HuH-7.5 (cell line): Measurements from ENCODE around the gene APLP1.
A peak's percentile ranks its signal among the peaks of the same experiment; 100 is the strongest.
"Not testable (repeated sequence)": the region's sequence is repeated elsewhere in the genome, so short reads cannot be mapped to it uniquely, and the experiment has no call there.

Experiments used
- DNase-seq: peaks from one replicate; pipeline ENCODE4 v3.0.0; 2011; ENCODE audit warnings: low spot score

The APLP1 gene

GRCh38 chr19:35852029-35852780 lies 16.2 kb upstream of the APLP1 start, which contains the start of gene NPHS1:
Gene NPHS1 (minus strand): TSS chr19:35852504. CDS start chr19:35851837, 667 bp downstream.
- DNase-seq: no peak

GRCh38 chr19:35853038-35853756 lies 15.2 kb upstream of the APLP1 start:
- DNase-seq: no peak

GRCh38 chr19:35856546-35857149 lies 11.7 kb upstream of the APLP1 start, which contains the start of gene KIRREL2:
Gene KIRREL2 (plus strand): TSS chr19:35856911. CDS start chr19:35857120, 209 bp downstream.
- no peak for DNase-seq

- DNase-seq: no peak
Measured at GRCh38 chr19:35858311-35858710, 10.1 kb upstream of the APLP1 start.

- no peak for DNase-seq
Measured at GRCh38 chr19:35859414-35859813, 9.0 kb upstream of the APLP1 start.

- no peak for DNase-seq
Measured at GRCh38 chr19:35860436-35860817, 7.9 kb upstream of the APLP1 start.

- peak; percentile 96 for DNase-seq
Measured at GRCh38 chr19:35860818-35861639, 7.3 kb upstream of the APLP1 start.

GRCh38 chr19:35861640-35862160 lies 6.7 kb upstream of the APLP1 start:
- DNase-seq: no peak

- no peak for DNase-seq
Measured at GRCh38 chr19:35862528-35862927, 5.8 kb upstream of the APLP1 start.

- DNase-seq: no peak
Measured at GRCh38 chr19:35863018-35863417, 5.4 kb upstream of the APLP1 start.

GRCh38 chr19:35868823-35869326 lies 501 bp downstream of the APLP1 start:
- DNase-seq: no peak

GRCh38 chr19:35869327-35870123 lies 1.2 kb downstream of the APLP1 start:
- no peak for DNase-seq

GRCh38 chr19:35870124-35870736 lies 1.9 kb downstream of the APLP1 start:
- DNase-seq: not testable (repeated sequence)

- no peak for DNase-seq
Measured at GRCh38 chr19:35870798-35871197, 2.4 kb downstream of the APLP1 start.

GRCh38 chr19:35871611-35872010 lies 3.2 kb downstream of the APLP1 start:
- DNase-seq: no peak

- DNase-seq: no peak
Measured at GRCh38 chr19:35872180-35872579, 3.8 kb downstream of the APLP1 start.

- no peak for DNase-seq
Measured at GRCh38 chr19:35874392-35874930, 6.1 kb downstream of the APLP1 start.

- DNase-seq: no peak
Measured at GRCh38 chr19:35879068-35879467, 10.7 kb downstream of the APLP1 start.

GRCh38 chr19:35879770-35880317 lies 11.5 kb downstream of the APLP1 start:
- peak; percentile 85 for DNase-seq
